Nephron progenitor cell (in vitro differentiated cells): ENCODE data around the gene PLA2R1.

Source experiments
- DNase-seq: peaks from one replicate; pipeline ENCODE4 v3.0.0; 2021
- H3K27ac Mint-ChIP-seq: 2 replicates; pipeline ENCODE4 v1.8.0; 2021; ENCODE audit warnings: mild to moderate bottlenecking, moderate library complexity, mixed read lengths
- H3K27me3 Mint-ChIP-seq: 2 replicates; pipeline ENCODE4 v1.8.0; 2021; ENCODE audit warnings: mild to moderate bottlenecking, low read depth, mixed read lengths; ENCODE audit not compliant: poor library complexity
- H3K36me3 Mint-ChIP-seq: 2 replicates; pipeline ENCODE4 v1.8.0; 2021; ENCODE audit warnings: low read depth, mixed read lengths
- H3K4me1 Mint-ChIP-seq: 2 replicates; pipeline ENCODE4 v1.8.0; 2021; ENCODE audit warnings: mixed read lengths
- H3K4me3 Mint-ChIP-seq: 2 replicates; pipeline ENCODE4 v1.8.0; 2021; ENCODE audit warnings: mild to moderate bottlenecking, moderate library complexity, mixed read lengths
- H3K9me3 Mint-ChIP-seq: 2 replicates; pipeline ENCODE4 v1.8.0; 2021; ENCODE audit warnings: mild to moderate bottlenecking, moderate library complexity, mixed read lengths
- CTCF ChIP-seq: fragments of 200-600 bp; sonication (generic); IDR thresholded peaks from 2 replicates; pipeline ENCODE4 v1.5.0; 2021; ENCODE audit warnings: antibody characterized with exemption

PLA2R1 gene

GRCh38 chr2:159912580-159912979, 149.8 kb downstream of the PLA2R1 start:
- DNase-seq: no peak
- H3K9me3 Mint-ChIP-seq: no peaks in the 10 kb centered on the region
- no peaks in the 10 kb centered on the region for H3K4me1 Mint-ChIP-seq
- no peak for TF ChIP-seq CTCF
- no peaks in the 10 kb centered on the region for H3K36me3 Mint-ChIP-seq
- H3K4me3 Mint-ChIP-seq: no peak overlapping the region
- peaks cover 15% of the 10 kb centered on the region for H3K27me3 Mint-ChIP-seq
- H3K27ac Mint-ChIP-seq: no peak overlapping the region

- Mint-ChIP-seq H3K4me1 (no peaks in the 10 kb centered on the region), H3K27me3 (peaks cover 32% of the 10 kb centered on the region), H3K9me3 (no peaks in the 10 kb centered on the region), H3K4me3 (no peak overlapping the region), H3K27ac (no peak overlapping the region), H3K36me3 (no peaks in the 10 kb centered on the region)
- no peak for DNase-seq
- no peak for TF ChIP-seq CTCF
Measured at GRCh38 chr2:159910951-159911350, 151.5 kb downstream of the PLA2R1 start.

- Mint-ChIP-seq H3K27ac (no peak overlapping the region), H3K9me3 (peaks cover 4% of the 10 kb centered on the region), H3K4me1 (peaks cover 3% of the 10 kb centered on the region), H3K36me3 (no peaks in the 10 kb centered on the region), H3K4me3 (no peak overlapping the region), H3K27me3 (peaks cover 55% of the 10 kb centered on the region)
- DNase-seq: no peak
- no peak for TF ChIP-seq CTCF
Measured at GRCh38 chr2:159908623-159909022, 153.8 kb downstream of the PLA2R1 start.

- no peak for DNase-seq
- H3K36me3 Mint-ChIP-seq: no peaks in the 10 kb centered on the region
- peaks cover 62% of the 10 kb centered on the region for H3K27me3 Mint-ChIP-seq
- no peak overlapping the region for H3K4me3 Mint-ChIP-seq
- no peak overlapping the region for H3K27ac Mint-ChIP-seq
- peaks cover 4% of the 10 kb centered on the region for H3K9me3 Mint-ChIP-seq
- TF ChIP-seq CTCF: no peak
- peaks cover 10% of the 10 kb centered on the region for H3K4me1 Mint-ChIP-seq
Measured at GRCh38 chr2:159907909-159908308, 154.5 kb downstream of the PLA2R1 start.

- peaks cover 80% of the 10 kb centered on the region for H3K27me3 Mint-ChIP-seq
- H3K27ac Mint-ChIP-seq: no peak overlapping the region
- no peak for DNase-seq
- H3K9me3 Mint-ChIP-seq: peaks cover 4% of the 10 kb centered on the region
- no peak for TF ChIP-seq CTCF
- H3K36me3 Mint-ChIP-seq: no peaks in the 10 kb centered on the region
- H3K4me1 Mint-ChIP-seq: peaks cover 12% of the 10 kb centered on the region
- no peak overlapping the region for H3K4me3 Mint-ChIP-seq
Measured at GRCh38 chr2:159905926-159906714, 156.3 kb downstream of the PLA2R1 start.

- Mint-ChIP-seq H3K36me3 (no peaks in the 10 kb centered on the region), H3K4me1 (peaks cover 12% of the 10 kb centered on the region), H3K4me3 (no peak overlapping the region), H3K27ac (no peak overlapping the region), H3K27me3 (peaks cover 91% of the 10 kb centered on the region), H3K9me3 (peaks cover 4% of the 10 kb centered on the region)
- TF ChIP-seq CTCF: no peak
- DNase-seq: no peak
Measured at GRCh38 chr2:159904959-159905305, 157.5 kb downstream of the PLA2R1 start.
